Liver (tissue), 9 donors: ENCODE measurements around the gene RAB6B. TPM values are rescaled to one million over a fixed set of nuclear protein-coding genes. Genes with fewer than 3 reads are reported as not detected.

Experiments
- DNase-seq: peaks from one replicate; pipeline ENCODE4 v3.0.0-alpha.2; 2017; ENCODE audit warnings: low spot score
- H3K27ac ChIP-seq, 2 donors: one replicate each; pipeline ENCODE4 v1.7.0; 2013; ENCODE audit warnings: inconsistent platforms in 2 of 2, low read length in 2 of 2, control low read depth in 1 of 2, low read depth in 1 of 2, mild to moderate bottlenecking in 1 of 2
- H3K27me3 ChIP-seq, 4 donors: one replicate each; pipeline versions ENCODE4 v1.6.1 to v1.7.0; 2013; ENCODE audit warnings: low read length in 3 of 4, inconsistent platforms in 1 of 4, mild to moderate bottlenecking in 1 of 4, moderate library complexity in 1 of 4; ENCODE audit not compliant: control insufficient read depth in 4 of 4, insufficient read depth in 4 of 4
- H3K36me3 ChIP-seq, 4 donors: one replicate each; pipeline versions ENCODE4 v1.6.1 to v1.7.0; 2013; ENCODE audit warnings: low read length in 3 of 4, mild to moderate bottlenecking in 3 of 4, low read depth in 1 of 4, moderate library complexity in 1 of 4; ENCODE audit not compliant: control insufficient read depth in 4 of 4, insufficient read depth in 3 of 4
- H3K4me1 ChIP-seq, 4 donors: one replicate each; pipeline versions ENCODE4 v1.6.1 to v1.7.0; 2013; ENCODE audit warnings: low read length in 3 of 4, mild to moderate bottlenecking in 3 of 4, moderate library complexity in 1 of 4; ENCODE audit not compliant: control insufficient read depth in 4 of 4, insufficient read depth in 4 of 4
- H3K4me3 ChIP-seq, 3 donors: one replicate each; pipeline versions ENCODE4 v1.6.1 to v1.7.0; 2013; ENCODE audit warnings: low read length in 3 of 3, control low read depth in 1 of 3, low read depth in 1 of 3, mild to moderate bottlenecking in 1 of 3
- H3K9ac ChIP-seq, 2 donors: one replicate each; pipeline ENCODE4 v1.7.0; 2013; ENCODE audit warnings: low read length in 2 of 2, mild to moderate bottlenecking in 2 of 2, moderate library complexity in 2 of 2, control low read depth in 1 of 2, low read depth in 1 of 2
- H3K9me3 ChIP-seq, 4 donors: one replicate each; pipeline versions ENCODE4 v1.6.1 to v1.7.0; 2013; ENCODE audit warnings: low read length in 3 of 4; ENCODE audit not compliant: control insufficient read depth in 4 of 4
- EGR1 ChIP-seq, 2 donors: IDR thresholded peaks; 2 replicates each; pipeline ENCODE4 v1.6.1; 2016 to 2018; ENCODE audit warnings: antibody characterized with exemption in 2 of 2, low read depth in 2 of 2
- GABPA ChIP-seq, 2 donors: IDR thresholded peaks in 1 of 2; conservative IDR thresholded peaks in 1 of 2; 2 replicates each; pipeline ENCODE4 v1.6.1; 2016; ENCODE audit warnings: antibody characterized with exemption in 2 of 2, mild to moderate bottlenecking in 1 of 2, moderate library complexity in 1 of 2
- JUND ChIP-seq, 2 donors: IDR thresholded peaks; 2 replicates each; pipeline ENCODE4 v1.6.1; 2016; ENCODE audit warnings: antibody characterized with exemption in 2 of 2
- NR2F2 ChIP-seq: IDR thresholded peaks from 2 replicates; pipeline ENCODE4 v1.6.1; 2016; ENCODE audit warnings: antibody characterized with exemption
- RAD21 ChIP-seq, 2 donors: IDR thresholded peaks; 2 replicates each; pipeline ENCODE4 v1.6.1; 2016; ENCODE audit warnings: antibody characterized with exemption in 2 of 2, mild to moderate bottlenecking in 2 of 2
- REST ChIP-seq: IDR thresholded peaks from 2 replicates; pipeline ENCODE4 v1.6.1; 2016; ENCODE audit warnings: antibody characterized with exemption, mild to moderate bottlenecking
- RXRA ChIP-seq, 2 donors: IDR thresholded peaks; 2 replicates each; pipeline ENCODE4 v1.6.1; 2017 to 2018; ENCODE audit warnings: antibody characterized with exemption in 2 of 2, mild to moderate bottlenecking in 1 of 2
- TAF1 ChIP-seq: conservative IDR thresholded peaks from 2 replicates; pipeline ENCODE4 v1.6.1; 2016; ENCODE audit warnings: antibody characterized with exemption, mild to moderate bottlenecking
- WGBS: extraction: QIAGEN DNeasy Blood & Tissue Kit; methylation state at CpG from one replicate; pipeline ENCODE4 v1.1.7; 2013; 5-methylcytosine and 5-hydroxymethylcytosine counted together
- polyA plus RNA-seq, 2 donors: library from polyadenylated mRNA; stranded (reverse) in 1 of 2; unstranded in 1 of 2; fragments of 200-250 nt in 1 of 2; fragments of >200 nt in 1 of 2; fragmentation: Nextera tagmentation in 1 of 2; extraction: Ambion mirVana in 1 of 2; gene quantifications; one replicate each; pipeline versions ENCODE4 v1.2.1 to v1.2.3, GENCODE V29; 2013 to 2015
- total RNA-seq, 2 donors: library from RNA; depleted of rRNA; stranded (reverse); fragments of >200 nt; gene quantifications; one replicate each; pipeline ENCODE4 v1.2.3, GENCODE V29; 2014
- TF ChIP-seq, protein P1 (sequence below): fragments of 150-350 bp; IDR thresholded peaks from 2 replicates; pipeline ENCODE4 v1.5.1; 2017; ENCODE audit warnings: improper control_type of control experiment, low read depth, low read length; ENCODE audit not compliant: missing input control
- TF ChIP-seq, protein P2 (sequence below): IDR thresholded peaks from 2 replicates; pipeline ENCODE4 v1.6.1; 2016; ENCODE audit warnings: antibody characterized with exemption
- TF ChIP-seq, protein P3 (sequence below): IDR thresholded peaks from 2 replicates; pipeline ENCODE4 v1.6.1; 2016; ENCODE audit warnings: antibody characterized with exemption
- donor health status: healthy.
- donor health status: healthy.
- donor health status: healthy.
- donor health status: healthy.
- donor health status: healthy.

RAB6B gene
- total and polyA plus RNA-seq, 4 donors: 0.08 to 2.8 (median 0.28) TPM

- no peaks in the 10 kb centered on the region for H3K9me3 ChIP-seq
- H3K27ac ChIP-seq: no peak overlapping the region
- 75% methylated on average over 1 of the region's 1 CpG for WGBS
- no peaks in the 10 kb centered on the region for H3K27me3 ChIP-seq
- peaks cover 0 to 3% (median 0%) of the 10 kb centered on the region in 4 donors for H3K4me1 ChIP-seq
- H3K4me3 ChIP-seq: no peak overlapping the region
- H3K36me3 ChIP-seq: no peaks in the 10 kb centered on the region
- DNase-seq: no peak
- no peak overlapping the region for H3K9ac ChIP-seq
- TF ChIP-seq, protein P1, sequence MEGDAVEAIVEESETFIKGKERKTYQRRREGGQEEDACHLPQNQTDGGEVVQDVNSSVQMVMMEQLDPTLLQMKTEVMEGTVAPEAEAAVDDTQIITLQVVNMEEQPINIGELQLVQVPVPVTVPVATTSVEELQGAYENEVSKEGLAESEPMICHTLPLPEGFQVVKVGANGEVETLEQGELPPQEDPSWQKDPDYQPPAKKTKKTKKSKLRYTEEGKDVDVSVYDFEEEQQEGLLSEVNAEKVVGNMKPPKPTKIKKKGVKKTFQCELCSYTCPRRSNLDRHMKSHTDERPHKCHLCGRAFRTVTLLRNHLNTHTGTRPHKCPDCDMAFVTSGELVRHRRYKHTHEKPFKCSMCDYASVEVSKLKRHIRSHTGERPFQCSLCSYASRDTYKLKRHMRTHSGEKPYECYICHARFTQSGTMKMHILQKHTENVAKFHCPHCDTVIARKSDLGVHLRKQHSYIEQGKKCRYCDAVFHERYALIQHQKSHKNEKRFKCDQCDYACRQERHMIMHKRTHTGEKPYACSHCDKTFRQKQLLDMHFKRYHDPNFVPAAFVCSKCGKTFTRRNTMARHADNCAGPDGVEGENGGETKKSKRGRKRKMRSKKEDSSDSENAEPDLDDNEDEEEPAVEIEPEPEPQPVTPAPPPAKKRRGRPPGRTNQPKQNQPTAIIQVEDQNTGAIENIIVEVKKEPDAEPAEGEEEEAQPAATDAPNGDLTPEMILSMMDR: no peak
- TF ChIP-seq, protein P2, sequence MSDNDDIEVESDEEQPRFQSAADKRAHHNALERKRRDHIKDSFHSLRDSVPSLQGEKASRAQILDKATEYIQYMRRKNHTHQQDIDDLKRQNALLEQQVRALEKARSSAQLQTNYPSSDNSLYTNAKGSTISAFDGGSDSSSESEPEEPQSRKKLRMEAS: no peak
- TF ChIP-seq NR2F2: no peak
- TF ChIP-seq JUND (IDR thresholded peaks at IDR 0.05): no peak
Observed at GRCh38 chr3:133939463-133939835, 43.8 kb upstream of the RAB6B start.

DNA sequence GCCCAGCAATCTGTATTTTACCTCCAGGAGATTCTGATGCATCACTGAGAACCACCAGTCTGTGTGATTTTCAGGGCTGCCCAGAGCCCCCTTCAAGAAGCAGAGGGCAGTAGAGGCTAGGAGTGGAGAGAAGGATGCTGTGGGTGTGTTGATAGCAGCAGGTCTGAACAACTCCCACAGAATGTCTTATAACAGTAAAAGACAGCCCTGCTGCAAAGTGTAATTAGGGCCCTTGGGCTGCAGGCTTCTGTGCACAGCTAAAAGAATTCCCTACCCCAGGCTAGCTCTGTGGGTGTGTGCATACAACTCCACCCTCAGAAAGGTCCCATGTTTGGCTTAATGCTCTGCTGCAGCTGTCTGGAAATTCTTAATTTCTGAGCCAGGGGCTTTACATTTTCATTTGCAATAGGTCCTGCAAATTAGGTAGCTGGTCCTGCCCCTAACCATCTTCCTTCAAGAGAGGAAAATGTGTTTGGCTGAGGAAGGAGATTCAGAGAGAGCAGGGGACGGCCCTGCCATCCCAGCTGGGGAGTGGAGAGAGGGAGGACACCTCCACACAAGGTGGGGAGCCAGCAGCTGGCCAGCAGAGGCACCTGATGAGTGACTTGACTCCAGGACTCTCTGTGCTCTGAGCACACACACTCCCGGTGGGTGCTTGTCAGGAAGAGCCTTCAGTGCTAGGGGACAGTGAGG is 43.2 kb upstream of the RAB6B start:
- Histone ChIP-seq H3K9me3 (no peaks in the 10 kb centered on the region), H3K27ac (no peak overlapping the region), H3K27me3 (no peaks in the 10 kb centered on the region), H3K36me3 (no peaks in the 10 kb centered on the region), H3K9ac (no peak overlapping the region), H3K4me3 (no peak overlapping the region), H3K4me1 (peaks cover 0 to 3% (median 0%) of the 10 kb centered on the region in 4 donors)
- 91% methylated on average over 2 of the region's 2 CpGs for WGBS
- peak; percentile 28 for DNase-seq
- TF ChIP-seq RAD21 (IDR thresholded peaks at IDR 0.05): peak in 1 of 2 donors; percentile 22
- TF ChIP-seq, protein P3, sequence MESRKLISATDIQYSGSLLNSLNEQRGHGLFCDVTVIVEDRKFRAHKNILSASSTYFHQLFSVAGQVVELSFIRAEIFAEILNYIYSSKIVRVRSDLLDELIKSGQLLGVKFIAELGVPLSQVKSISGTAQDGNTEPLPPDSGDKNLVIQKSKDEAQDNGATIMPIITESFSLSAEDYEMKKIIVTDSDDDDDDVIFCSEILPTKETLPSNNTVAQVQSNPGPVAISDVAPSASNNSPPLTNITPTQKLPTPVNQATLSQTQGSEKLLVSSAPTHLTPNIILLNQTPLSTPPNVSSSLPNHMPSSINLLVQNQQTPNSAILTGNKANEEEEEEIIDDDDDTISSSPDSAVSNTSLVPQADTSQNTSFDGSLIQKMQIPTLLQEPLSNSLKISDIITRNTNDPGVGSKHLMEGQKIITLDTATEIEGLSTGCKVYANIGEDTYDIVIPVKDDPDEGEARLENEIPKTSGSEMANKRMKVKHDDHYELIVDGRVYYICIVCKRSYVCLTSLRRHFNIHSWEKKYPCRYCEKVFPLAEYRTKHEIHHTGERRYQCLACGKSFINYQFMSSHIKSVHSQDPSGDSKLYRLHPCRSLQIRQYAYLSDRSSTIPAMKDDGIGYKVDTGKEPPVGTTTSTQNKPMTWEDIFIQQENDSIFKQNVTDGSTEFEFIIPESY: no peak
- TF ChIP-seq RXRA (IDR thresholded peaks at IDR 0.05): no peak
- TF ChIP-seq EGR1 (IDR thresholded peaks at IDR 0.05; ENCODE audit: low read depth in 2 of 2): no peak
- no peak for TF ChIP-seq TAF1
- TF ChIP-seq REST: no peak
- TF ChIP-seq GABPA (IDR thresholded peaks at IDR 0.05 in 1 of 2, conservative IDR thresholded peaks at IDR 0.05 in 1 of 2): no peak
